GM21717 (cell line): ENCODE measurements around the gene CLEC4E.
"Not testable (repeated sequence)": the region's sequence is repeated elsewhere in the genome, so short reads cannot be mapped to it uniquely, and the experiment has no call there.

ENCODE experiments used
- ATAC-seq: cut with Tn5 transposase; IDR thresholded peaks from one replicate; pipeline ENCODE4 v1.9.1; 2021; ENCODE audit warnings: mild to moderate bottlenecking, moderate library complexity; ENCODE audit not compliant: unreplicated experiment

Gene CLEC4E

GRCh38 chr12:8540831-8541230 lies at the start of gene CLEC4E:
Gene CLEC4E (minus strand): TSS chr12:8540905. CDS start chr12:8540797, 108 bp downstream.
- not testable (repeated sequence) for ATAC-seq

GRCh38 chr12:8589679-8590078 lies 49.0 kb upstream of the CLEC4E start:
- no peak for ATAC-seq

GRCh38 chr12:8584478-8584877 lies 43.8 kb upstream of the CLEC4E start:
- ATAC-seq: not testable (repeated sequence)

GRCh38 chr12:8584004-8584403 lies 43.3 kb upstream of the CLEC4E start:
- no peak for ATAC-seq

- ATAC-seq: no peak
Measured at GRCh38 chr12:8581098-8581784, 40.5 kb upstream of the CLEC4E start.

- ATAC-seq: no peak
Measured at GRCh38 chr12:8577879-8578278, 37.2 kb upstream of the CLEC4E start.

GRCh38 chr12:8572507-8572906 lies 31.8 kb upstream of the CLEC4E start:
- ATAC-seq: no peak

- ATAC-seq: no peak
Measured at GRCh38 chr12:8566525-8566924, 25.8 kb upstream of the CLEC4E start.

GRCh38 chr12:8566052-8566451 lies 25.3 kb upstream of the CLEC4E start:
- ATAC-seq: not testable (repeated sequence)

GRCh38 chr12:8564656-8565055 lies 24.0 kb upstream of the CLEC4E start:
- no peak for ATAC-seq

- no peak for ATAC-seq
Measured at GRCh38 chr12:8563356-8563755, 22.7 kb upstream of the CLEC4E start.

GRCh38 chr12:8562310-8562709 lies 21.6 kb upstream of the CLEC4E start:
- ATAC-seq: no peak

- ATAC-seq: no peak
Measured at GRCh38 chr12:8561011-8561410, 20.3 kb upstream of the CLEC4E start.

- ATAC-seq: no peak
Measured at GRCh38 chr12:8559676-8560075, 19.0 kb upstream of the CLEC4E start.

GRCh38 chr12:8556531-8557097 lies 15.9 kb upstream of the CLEC4E start:
- ATAC-seq: no peak

GRCh38 chr12:8554451-8555195 lies 13.9 kb upstream of the CLEC4E start:
- no peak for ATAC-seq

- no peak for ATAC-seq
Measured at GRCh38 chr12:8553088-8553627, 12.5 kb upstream of the CLEC4E start.

- no peak for ATAC-seq
Measured at GRCh38 chr12:8549381-8549780, 8.7 kb upstream of the CLEC4E start.

GRCh38 chr12:8548192-8548591 lies 7.5 kb upstream of the CLEC4E start:
- ATAC-seq: no peak

- no peak for ATAC-seq
Measured at GRCh38 chr12:8547645-8548044, 6.9 kb upstream of the CLEC4E start.

GRCh38 chr12:8546591-8546990 lies 5.9 kb upstream of the CLEC4E start:
- ATAC-seq: no peak

- ATAC-seq: no peak
Measured at GRCh38 chr12:8544295-8544694, 3.6 kb upstream of the CLEC4E start.
